Smooth muscle cell (in vitro differentiated cells): ENCODE data around the gene SH3PXD2B. TPM values are rescaled to one million over a fixed set of nuclear protein-coding genes. Genes with fewer than 3 reads are reported as not detected.
A peak's percentile ranks its signal among the peaks of the same experiment; 100 is the strongest.
"Not testable (repeated sequence)": the region's sequence is repeated elsewhere in the genome, so short reads cannot be mapped to it uniquely, and the experiment has no call there.

ENCODE experiments used
- DNase-seq: peaks from one replicate; lab custom pipeline; 2025; ENCODE audit not compliant: unreplicated experiment; lab: John Stamatoyannopoulos, UW
- H2AFZ ChIP-seq: fragments of 200-600 bp; sonication (generic); 2 replicates; pipeline ENCODE4 v1.6.0; 2016; ENCODE audit warnings: antibody characterized with exemption, low read depth, mild to moderate bottlenecking
- H3F3A ChIP-seq: fragments of 200-600 bp; sonication (generic); 2 replicates; pipeline ENCODE4 v1.6.0; 2017; ENCODE audit warnings: antibody characterized with exemption, low read depth
- H3K27ac ChIP-seq: fragments of 200-600 bp; sonication (generic); 2 replicates; pipeline ENCODE4 v1.5.1; 2016; ENCODE audit warnings: low read depth, mild to moderate bottlenecking
- H3K27me3 ChIP-seq: fragments of 200-600 bp; sonication (generic); 2 replicates; pipeline ENCODE4 v1.6.1; 2016; ENCODE audit warnings: low read depth, mild to moderate bottlenecking
- H3K36me3 ChIP-seq: fragments of 200-600 bp; sonication (generic); 2 replicates; pipeline ENCODE4 v1.5.1; 2016; ENCODE audit warnings: low read depth
- H3K4me1 ChIP-seq: fragments of 200-600 bp; sonication (generic); 2 replicates; pipeline ENCODE4 v1.5.1; 2016; ENCODE audit warnings: low read depth
- H3K4me2 ChIP-seq: fragments of 200-600 bp; sonication (generic); 2 replicates; pipeline ENCODE4 v1.6.0; 2016; ENCODE audit warnings: mild to moderate bottlenecking
- H3K4me3 ChIP-seq: fragments of 200-600 bp; sonication (generic); 2 replicates; pipeline ENCODE4 v1.5.1; 2016; ENCODE audit warnings: mild to moderate bottlenecking
- H3K79me2 ChIP-seq: fragments of 200-600 bp; sonication (generic); 2 replicates; pipeline ENCODE4 v1.6.0; 2016; ENCODE audit warnings: low read depth, mild to moderate bottlenecking
- H3K9ac ChIP-seq: fragments of 200-600 bp; sonication (generic); 2 replicates; pipeline ENCODE4 v1.6.0; 2016; ENCODE audit warnings: low read depth
- H3K9me3 ChIP-seq: fragments of 200-600 bp; sonication (generic); replicated peaks from 2 replicates; pipeline ENCODE4 v1.5.1; 2016; ENCODE audit warnings: low read depth
- H4K20me1 ChIP-seq: fragments of 200-600 bp; sonication (generic); 2 replicates; pipeline ENCODE4 v1.6.0; 2016; ENCODE audit warnings: low read depth
- WGBS: methylation state at CpG from one replicate; pipeline ENCODE4 v1.1.7; 2016; ENCODE audit warnings: low lambda C conversion rate; 5-methylcytosine and 5-hydroxymethylcytosine counted together
- polyA plus RNA-seq: library from polyadenylated mRNA; unstranded; fragments of >200 nt; fragmentation: Nextera tagmentation; extraction: Ambion mirVana; gene quantifications from 2 replicates; pipeline ENCODE4 v1.2.1, GENCODE V29; 2016
- total RNA-seq: library from RNA; depleted of rRNA; stranded (reverse); fragments of >200 nt; gene quantifications from 2 replicates; pipeline ENCODE4 v1.2.3, GENCODE V29; 2014
- TF ChIP-seq, protein P1 (sequence below): fragments of 200-600 bp; sonication (generic); IDR thresholded peaks from 2 replicates; pipeline ENCODE4 v1.5.1; 2017; ENCODE audit warnings: borderline replicate concordance, mild to moderate bottlenecking, antibody characterized with exemption; ENCODE audit not compliant: insufficient read depth, poor library complexity, severe bottlenecking

The SH3PXD2B gene
- total and polyA plus RNA-seq, 2 experiments from 2014 or later: 36.5 to 39.4 TPM

DNA sequence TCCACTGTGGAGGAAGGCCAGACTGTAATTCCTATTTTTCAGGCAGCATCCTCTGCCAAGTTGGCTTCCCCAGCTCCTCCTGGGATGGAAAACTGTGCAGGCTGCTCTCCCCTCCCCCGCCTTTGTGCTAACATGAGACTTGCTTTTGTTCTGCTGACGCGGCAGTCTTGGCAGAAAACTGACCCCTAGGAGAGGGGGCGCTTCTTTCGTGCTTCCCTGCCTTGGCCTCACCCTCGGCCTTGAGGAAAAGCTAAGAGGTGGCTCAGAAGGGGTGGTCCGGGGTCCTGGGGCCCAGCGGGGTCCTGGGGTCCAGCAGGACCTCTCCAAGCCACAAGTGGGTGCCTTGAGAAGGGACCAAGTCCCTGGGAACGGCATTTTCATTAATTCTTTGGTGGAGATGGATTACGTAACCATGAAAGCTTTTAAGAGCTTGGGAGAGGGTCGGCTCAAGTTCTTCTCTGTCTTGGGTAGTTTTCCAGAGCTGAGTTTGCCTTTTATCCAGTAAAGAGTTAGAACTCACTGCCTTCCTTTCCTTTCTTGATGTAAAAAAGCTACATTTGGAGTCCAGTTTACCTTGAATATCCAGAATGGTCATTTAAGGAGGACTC lies 51.0 kb downstream of the SH3PXD2B start:
- no peaks in the 10 kb centered on the region for H3K27me3 ChIP-seq
- H3F3A ChIP-seq: peaks cover 8% of the 10 kb centered on the region
- peaks cover 9% of the 10 kb centered on the region for H3K4me1 ChIP-seq
- no peak overlapping the region for H3K4me3 ChIP-seq
- H4K20me1 ChIP-seq: peaks cover 44% of the 10 kb centered on the region
- H3K9me3 ChIP-seq: no peaks in the 10 kb centered on the region
- no peak overlapping the region for H2AFZ ChIP-seq
- H3K4me2 ChIP-seq: peak overlapping the region; percentile 9
- peaks cover 19% of the 10 kb centered on the region for H3K79me2 ChIP-seq
- WGBS: 68% methylated on average over 11 of the region's 11 CpGs
- TF ChIP-seq, protein P1, sequence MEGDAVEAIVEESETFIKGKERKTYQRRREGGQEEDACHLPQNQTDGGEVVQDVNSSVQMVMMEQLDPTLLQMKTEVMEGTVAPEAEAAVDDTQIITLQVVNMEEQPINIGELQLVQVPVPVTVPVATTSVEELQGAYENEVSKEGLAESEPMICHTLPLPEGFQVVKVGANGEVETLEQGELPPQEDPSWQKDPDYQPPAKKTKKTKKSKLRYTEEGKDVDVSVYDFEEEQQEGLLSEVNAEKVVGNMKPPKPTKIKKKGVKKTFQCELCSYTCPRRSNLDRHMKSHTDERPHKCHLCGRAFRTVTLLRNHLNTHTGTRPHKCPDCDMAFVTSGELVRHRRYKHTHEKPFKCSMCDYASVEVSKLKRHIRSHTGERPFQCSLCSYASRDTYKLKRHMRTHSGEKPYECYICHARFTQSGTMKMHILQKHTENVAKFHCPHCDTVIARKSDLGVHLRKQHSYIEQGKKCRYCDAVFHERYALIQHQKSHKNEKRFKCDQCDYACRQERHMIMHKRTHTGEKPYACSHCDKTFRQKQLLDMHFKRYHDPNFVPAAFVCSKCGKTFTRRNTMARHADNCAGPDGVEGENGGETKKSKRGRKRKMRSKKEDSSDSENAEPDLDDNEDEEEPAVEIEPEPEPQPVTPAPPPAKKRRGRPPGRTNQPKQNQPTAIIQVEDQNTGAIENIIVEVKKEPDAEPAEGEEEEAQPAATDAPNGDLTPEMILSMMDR: no peak
- DNase-seq: no peak
- no peak overlapping the region for H3K9ac ChIP-seq
- peak overlapping the region; percentile 44 for H3K27ac ChIP-seq
- peaks cover 3% of the 10 kb centered on the region for H3K36me3 ChIP-seq

DNA sequence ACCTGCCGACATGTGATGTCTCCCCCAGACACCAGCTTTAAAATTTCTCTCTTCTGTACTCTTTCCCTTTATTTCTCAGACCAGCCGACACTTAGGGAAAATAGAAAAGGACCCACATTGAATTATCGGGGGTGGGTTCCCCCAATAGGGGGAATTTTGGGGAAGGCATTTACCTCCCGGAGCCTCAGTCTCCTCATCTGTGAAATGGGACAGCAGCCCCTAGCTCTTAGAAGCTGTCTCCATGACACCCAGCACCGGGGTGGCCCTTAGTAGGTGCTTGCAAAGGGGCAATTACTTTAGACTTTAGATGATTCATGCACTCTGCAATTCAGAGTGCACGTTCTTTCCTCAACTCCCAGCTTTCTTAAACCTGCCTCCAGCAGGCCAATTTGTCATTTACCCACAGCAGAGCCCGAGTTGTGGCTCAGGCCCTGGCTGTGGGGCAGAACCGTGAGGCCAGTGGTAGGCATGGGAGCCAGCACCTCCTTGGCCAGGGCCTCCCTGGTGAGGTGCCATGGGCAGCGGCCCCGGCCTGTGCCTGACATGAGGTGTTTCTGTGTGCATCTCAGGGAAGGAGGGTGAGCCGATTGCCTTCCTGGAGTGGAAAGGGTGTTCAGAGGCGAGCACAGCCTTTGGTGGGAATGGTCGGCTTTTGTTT lies 51.7 kb downstream of the SH3PXD2B start:
- no peak overlapping the region for H2AFZ ChIP-seq
- no peak overlapping the region for H3K4me2 ChIP-seq
- no peak overlapping the region for H3K4me3 ChIP-seq
- peaks cover 9% of the 10 kb centered on the region for H3K4me1 ChIP-seq
- no peak overlapping the region for H3K9ac ChIP-seq
- peaks cover 3% of the 10 kb centered on the region for H3K36me3 ChIP-seq
- H3K9me3 ChIP-seq: no peaks in the 10 kb centered on the region
- peaks cover 37% of the 10 kb centered on the region for H4K20me1 ChIP-seq
- TF ChIP-seq, protein P1: no peak
- H3K27ac ChIP-seq: no peak overlapping the region
- peaks cover 8% of the 10 kb centered on the region for H3F3A ChIP-seq
- peaks cover 19% of the 10 kb centered on the region for H3K79me2 ChIP-seq
- DNase-seq: no peak
- WGBS: 92% methylated on average over 13 of the region's 13 CpGs
- H3K27me3 ChIP-seq: no peaks in the 10 kb centered on the region

DNA sequence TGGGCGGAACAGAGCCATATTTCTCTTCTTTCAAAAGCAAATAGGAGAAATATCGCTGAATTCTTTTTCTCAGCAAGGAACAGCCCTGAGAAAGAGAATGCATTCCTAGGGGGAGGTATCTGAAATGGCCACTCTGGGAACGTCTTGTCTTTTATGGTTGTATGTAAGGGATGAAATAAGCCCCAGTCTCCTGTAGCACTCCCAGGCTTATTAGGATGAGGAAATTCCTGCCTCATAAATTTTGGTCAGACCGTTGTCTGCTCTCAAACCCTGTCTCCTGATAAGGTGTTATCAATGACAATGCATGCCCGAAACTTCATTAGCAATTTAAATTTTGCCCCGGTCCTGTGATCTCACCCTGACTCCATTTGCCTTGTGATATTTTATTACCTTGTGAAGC lies 52.3 kb downstream of the SH3PXD2B start:
- H3K9me3 ChIP-seq, H3K27ac ChIP-seq, H3K4me1 ChIP-seq, H3K27me3 ChIP-seq, H3F3A ChIP-seq, H2AFZ ChIP-seq, H3K4me3 ChIP-seq, H3K4me2 ChIP-seq, DNase-seq, H3K36me3 ChIP-seq, H3K9ac ChIP-seq: not testable (repeated sequence)
- H3K79me2 ChIP-seq: peaks cover 19% of the 10 kb centered on the region
- WGBS: 74% methylated on average over 6 of the region's 6 CpGs
- H4K20me1 ChIP-seq: peaks cover 31% of the 10 kb centered on the region

DNA sequence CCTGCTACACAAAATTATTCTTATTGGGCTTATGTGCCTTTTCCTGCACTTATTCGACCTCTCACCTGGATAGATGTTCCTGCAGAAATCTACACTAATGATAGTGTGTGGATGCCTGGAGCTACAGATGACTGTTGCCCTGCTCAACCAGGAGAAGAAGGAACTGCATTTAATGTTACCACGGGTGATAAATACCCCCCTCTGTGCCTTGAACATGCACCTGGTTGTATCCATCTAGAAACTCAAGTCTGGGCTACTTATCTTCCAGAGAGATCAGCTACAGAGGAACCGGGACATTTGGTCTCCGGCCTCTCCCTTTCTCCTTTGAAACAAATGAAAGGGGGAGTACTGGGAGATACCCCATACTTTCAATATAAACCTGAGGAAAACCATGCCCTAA lies 54.5 kb downstream of the SH3PXD2B start:
- Histone ChIP-seq H3K4me3 (no peak overlapping the region), H3K27me3 (no peaks in the 10 kb centered on the region), H3K79me2 (peaks cover 6% of the 10 kb centered on the region), H3K36me3 (peaks cover 3% of the 10 kb centered on the region), H3K9ac (no peak overlapping the region), H3K9me3 (no peaks in the 10 kb centered on the region), H3K4me1 (peaks cover 9% of the 10 kb centered on the region), H2AFZ (no peak overlapping the region), H3K27ac (no peak overlapping the region), H4K20me1 (peaks cover 16% of the 10 kb centered on the region), H3F3A (peaks cover 6% of the 10 kb centered on the region), H3K4me2 (no peak overlapping the region)
- WGBS: 75% methylated on average over 4 of the region's 4 CpGs
- TF ChIP-seq, protein P1: no peak
- no peak for DNase-seq
